ENCODE data around the gene NAALADL2.
"Not testable (repeated sequence)": the region's sequence is repeated elsewhere in the genome, so short reads cannot be mapped to it uniquely, and the experiment has no call there.

The NAALADL2 gene

GRCh38 chr3:175558261-175558660 is 699.1 kb downstream of the NAALADL2 start:
- FAIRE-seq, result no peak
- no peak for DNase-seq (ENCODE audit: low spot score)

DNA sequence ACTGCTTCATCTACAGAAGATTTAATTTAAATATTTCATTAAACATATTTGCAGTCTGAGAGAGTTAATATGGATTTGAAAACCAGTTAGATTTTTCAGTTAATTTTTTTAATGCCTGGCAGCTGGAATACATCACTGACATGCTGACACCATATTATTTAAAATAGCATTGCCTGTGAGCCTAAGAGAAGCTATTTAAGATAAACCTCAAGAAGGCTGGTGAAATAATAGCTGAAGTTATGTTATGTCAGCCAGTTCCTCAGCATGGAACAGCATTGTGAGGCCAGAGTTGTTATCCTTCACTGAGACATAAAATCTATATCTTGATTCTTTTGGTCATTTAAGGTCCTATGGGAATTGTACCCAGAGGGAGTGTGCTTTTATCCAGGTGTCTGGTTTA is 705.2 kb downstream of the NAALADL2 start:
- DNase-seq (ENCODE audit: low spot score), result no peak
- FAIRE-seq, result no peak

DNA sequence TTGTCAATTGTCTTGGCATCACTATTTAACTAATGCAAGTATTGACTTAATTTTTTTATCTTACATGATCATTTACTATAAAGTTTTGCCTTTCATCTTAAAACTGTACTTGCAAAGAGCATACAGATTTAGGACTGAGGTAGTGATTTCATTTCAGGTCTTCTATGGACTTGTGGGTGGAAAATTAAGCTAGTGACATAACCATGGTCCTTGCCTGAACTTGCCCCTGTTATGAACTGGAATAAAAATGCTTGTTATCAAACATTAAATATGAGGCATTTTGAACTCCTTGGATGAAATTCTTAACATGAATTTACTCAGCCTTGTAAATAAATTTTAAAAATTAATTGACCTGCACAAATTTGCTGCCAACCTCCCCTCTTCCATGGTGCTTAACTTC is 712.0 kb downstream of the NAALADL2 start:
- DNase-seq (ENCODE audit: low spot score), result no peak
- no peak for FAIRE-seq

- DNase-seq (ENCODE audit: low spot score) (no peak), FAIRE-seq (no peak)
Observed at GRCh38 chr3:175573226-175573625, 714.1 kb downstream of the NAALADL2 start.

GRCh38 chr3:175580318-175580717 is 721.2 kb downstream of the NAALADL2 start:
- FAIRE-seq, result no peak
- DNase-seq (ENCODE audit: low spot score), result no peak

DNA sequence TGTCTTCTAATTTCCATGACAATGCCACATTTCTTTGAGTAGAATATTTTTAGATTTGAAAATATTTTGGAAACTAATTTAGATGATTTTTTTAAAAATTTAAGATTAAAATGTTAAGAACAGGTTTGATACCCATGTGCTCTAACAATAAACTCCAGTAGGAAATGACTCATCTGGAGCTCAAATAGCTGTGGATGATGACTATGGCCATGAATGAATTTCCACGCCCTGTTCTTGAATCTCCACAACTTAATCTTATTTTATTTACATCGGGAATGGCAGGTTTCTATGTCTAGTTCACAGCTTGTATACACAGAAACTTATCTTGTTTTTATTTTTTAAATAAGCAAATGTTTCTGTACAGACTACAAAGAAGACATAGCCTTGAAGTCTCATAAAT is 726.8 kb downstream of the NAALADL2 start:
- FAIRE-seq (no peak), DNase-seq (ENCODE audit: low spot score) (peak; percentile 14)

DNA sequence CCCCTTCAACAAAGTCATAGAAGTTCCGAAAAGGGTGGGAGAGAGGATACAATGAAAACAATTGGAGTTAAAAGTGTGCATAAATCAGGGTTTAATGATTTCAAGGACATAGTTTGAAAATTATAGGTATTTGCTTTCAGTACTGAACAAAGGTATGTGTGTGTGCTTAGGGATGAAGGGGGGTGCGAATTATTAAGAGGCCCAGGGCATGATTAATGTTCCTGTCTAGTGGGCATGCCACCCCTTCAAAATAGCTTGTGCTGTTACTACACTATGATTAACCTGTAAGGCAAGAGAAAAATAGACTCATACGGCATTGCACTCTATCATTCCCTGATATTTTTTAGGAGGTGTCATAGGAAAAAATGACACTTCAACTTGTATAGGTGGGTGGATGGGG is 731.6 kb downstream of the NAALADL2 start:
- FAIRE-seq (no peak), DNase-seq (ENCODE audit: low spot score) (no peak)

DNA sequence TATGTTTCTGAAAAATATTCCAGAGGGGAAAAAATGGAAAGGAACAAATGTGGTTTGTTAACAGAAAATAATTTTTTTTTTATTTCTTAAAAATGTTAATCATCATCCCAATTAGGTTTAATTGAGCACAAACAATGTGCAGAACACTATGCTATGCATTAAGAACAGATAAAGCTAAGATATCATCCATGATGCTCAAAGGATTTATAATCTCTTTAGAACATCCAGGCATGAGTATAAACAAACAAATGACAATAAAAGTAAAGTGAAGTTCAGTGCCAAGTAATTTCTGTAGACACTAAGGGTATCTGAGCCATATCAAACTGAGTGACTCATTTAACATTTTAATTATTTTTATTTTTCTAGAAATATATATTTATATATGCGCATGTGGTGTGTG is 732.2 kb downstream of the NAALADL2 start:
- DNase-seq (ENCODE audit: low spot score) (no peak), FAIRE-seq (no peak)

GRCh38 chr3:175593331-175593730 is 734.2 kb downstream of the NAALADL2 start:
- DNase-seq (ENCODE audit: low spot score), result no peak
- no peak for FAIRE-seq

GRCh38 chr3:175598740-175599139 is 739.6 kb downstream of the NAALADL2 start:
- no peak for DNase-seq (ENCODE audit: low spot score)
- no peak for FAIRE-seq

DNA sequence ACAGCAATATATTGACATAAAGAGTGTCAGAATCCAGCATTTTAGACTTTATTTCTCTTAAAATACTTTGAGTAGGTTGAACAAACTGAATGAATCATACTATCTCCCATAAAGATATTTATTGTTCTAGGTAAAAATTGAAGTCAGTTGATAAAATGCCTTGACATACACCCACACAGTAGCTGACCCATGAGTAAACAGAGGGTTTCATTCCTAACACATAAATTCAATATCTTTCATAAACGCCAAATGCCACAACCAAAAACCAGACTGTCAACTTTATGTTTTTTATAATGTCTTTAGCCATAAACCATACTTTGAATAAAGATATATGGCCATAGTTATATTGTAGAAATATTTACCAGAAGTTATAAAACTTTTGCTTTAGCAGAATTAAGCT is 742.4 kb downstream of the NAALADL2 start:
- FAIRE-seq, result no peak

DNA sequence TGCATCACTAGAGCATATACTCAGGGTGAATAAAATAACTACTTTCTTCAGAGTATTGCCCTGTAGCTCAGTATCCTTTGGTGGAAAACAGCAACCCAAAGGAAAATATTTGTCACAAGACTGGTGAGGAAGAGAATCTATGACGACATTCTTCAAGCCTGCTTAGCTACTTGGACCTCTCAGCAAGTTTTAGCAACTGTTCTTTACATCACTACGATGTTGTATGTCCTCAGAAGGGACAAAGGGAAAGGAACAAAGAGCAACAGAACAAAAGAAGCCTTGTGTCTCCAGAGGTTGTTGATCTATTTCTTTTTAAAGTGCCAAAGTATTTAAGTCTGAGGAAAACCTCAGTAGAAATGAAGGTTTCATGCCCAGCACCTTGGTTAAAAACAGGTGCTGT is 746.7 kb downstream of the NAALADL2 start:
- DNase-seq (ENCODE audit: low spot score) (peak; percentile 1), FAIRE-seq (no peak)

More for the DNA sequence above, 742.4 kb downstream of the NAALADL2 start:
- no peak for DNase-seq (ENCODE audit: low spot score)

- DNase-seq (ENCODE audit: low spot score) (no peak), FAIRE-seq (no peak)
Observed at GRCh38 chr3:175606650-175607318, 747.6 kb downstream of the NAALADL2 start.

- DNase-seq (ENCODE audit: low spot score) (no peak), FAIRE-seq (no peak)
Observed at GRCh38 chr3:175608356-175608755, 749.2 kb downstream of the NAALADL2 start.

GRCh38 chr3:175608911-175609310 is 749.8 kb downstream of the NAALADL2 start:
- FAIRE-seq (no peak), DNase-seq (ENCODE audit: low spot score) (no peak)

GRCh38 chr3:175612487-175613196 is 753.5 kb downstream of the NAALADL2 start:
- no peak for FAIRE-seq
- DNase-seq (ENCODE audit: low spot score), result no peak

DNA sequence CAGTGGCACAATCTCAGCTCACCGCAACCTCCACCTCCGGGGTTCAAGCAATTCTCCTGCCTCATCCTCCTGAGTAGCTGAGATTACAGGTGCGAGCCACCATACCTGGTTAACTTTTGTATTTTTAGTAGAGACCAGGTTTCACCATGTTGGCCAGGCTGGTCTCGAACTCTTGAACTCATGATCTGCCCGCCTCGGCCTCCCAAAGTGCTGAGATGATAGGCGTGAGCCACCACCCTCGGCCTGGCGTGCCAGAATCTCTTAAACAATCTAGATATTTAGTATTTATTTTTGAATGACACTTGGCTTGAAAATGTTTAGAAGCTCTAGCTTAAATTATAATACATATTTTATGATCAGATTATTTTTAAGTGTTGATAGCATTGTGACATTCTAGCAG is 755.0 kb downstream of the NAALADL2 start:
- not testable (repeated sequence) for DNase-seq (ENCODE audit: low spot score); FAIRE-seq

GRCh38 chr3:175617247-175617646 is 758.1 kb downstream of the NAALADL2 start:
- DNase-seq (ENCODE audit: low spot score) (no peak), FAIRE-seq (no peak)

- DNase-seq (ENCODE audit: low spot score), result no peak
Observed at GRCh38 chr3:175619369-175619768, 760.2 kb downstream of the NAALADL2 start.

GRCh38 chr3:175620093-175620492 is 761.0 kb downstream of the NAALADL2 start:
- DNase-seq (ENCODE audit: low spot score), result no peak
- FAIRE-seq, result no peak

More at GRCh38 chr3:175619369-175619768, 760.2 kb downstream of the NAALADL2 start:
- FAIRE-seq, result no peak

DNA sequence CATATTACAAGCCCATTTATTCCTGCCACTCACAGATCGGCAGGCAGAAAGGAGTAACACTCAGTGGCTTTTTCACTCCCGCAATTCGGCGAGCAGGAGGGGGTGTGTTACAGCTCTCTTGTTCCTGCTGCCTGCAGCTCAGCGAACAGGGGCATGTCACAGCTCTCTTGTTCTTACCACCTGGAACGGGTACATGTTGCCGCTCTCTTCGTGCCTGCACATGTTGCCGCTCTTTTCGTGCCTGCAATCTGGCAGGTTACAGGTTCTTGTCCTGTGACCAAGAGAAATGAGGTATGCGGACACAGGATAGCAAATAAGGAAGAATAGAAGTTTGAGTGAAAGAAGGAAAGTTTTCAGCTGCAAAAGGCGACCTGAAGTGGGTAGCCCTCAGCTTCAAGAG is 761.4 kb downstream of the NAALADL2 start:
- FAIRE-seq (no peak), DNase-seq (ENCODE audit: low spot score) (no peak)

- no peak for FAIRE-seq
- no peak for DNase-seq (ENCODE audit: low spot score)
Observed at GRCh38 chr3:175640958-175641357, 781.8 kb downstream of the NAALADL2 start.

- DNase-seq (ENCODE audit: low spot score) (no peak), FAIRE-seq (no peak)
Observed at GRCh38 chr3:175646865-175647264, 787.7 kb downstream of the NAALADL2 start.
